ENCODE data around the gene OR2W1.

Gene OR2W1

GRCh38 chr6:28996844-28997510 is 48.0 kb downstream of the OR2W1 start:
- DNase-seq (ENCODE audit: low spot score) = no peak

DNA sequence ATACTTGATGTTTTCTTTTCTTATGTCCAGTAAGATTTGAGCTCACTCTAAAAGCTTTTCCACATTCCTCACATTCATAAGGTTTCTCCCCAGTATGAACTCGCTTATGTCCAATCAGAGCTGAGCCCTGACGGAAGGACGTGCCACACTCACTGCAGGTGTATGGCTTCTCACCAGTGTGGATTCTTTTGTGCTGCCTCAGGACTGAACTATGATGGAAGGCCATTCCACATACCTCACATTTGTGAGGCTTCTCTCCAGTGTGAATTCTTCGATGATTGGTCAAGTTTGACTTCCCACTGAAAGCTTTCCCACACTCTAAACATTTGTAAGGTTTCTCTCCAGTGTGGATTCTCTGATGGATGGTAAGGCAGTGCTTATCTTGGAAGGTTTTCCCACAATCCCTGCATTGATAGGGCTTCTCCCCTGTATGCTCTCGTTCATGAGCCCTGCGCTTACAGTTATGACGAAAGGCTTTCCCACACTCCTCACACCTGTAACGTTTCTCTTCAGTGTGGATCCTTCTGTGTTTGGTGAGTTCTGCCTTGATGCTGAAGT is 49.8 kb downstream of the OR2W1 start:
- no peak for DNase-seq (ENCODE audit: low spot score)
